CD4-positive, alpha-beta T cell treated with Interleukin-15 for 4 hours (primary cell): ENCODE results near the gene MBTPS1.

ENCODE experiments used
- DNase-seq: peaks from one replicate; pipeline ENCODE4 v3.0.0-alpha.2; 2020; ENCODE audit warnings: low spot score

MBTPS1 gene

DNA sequence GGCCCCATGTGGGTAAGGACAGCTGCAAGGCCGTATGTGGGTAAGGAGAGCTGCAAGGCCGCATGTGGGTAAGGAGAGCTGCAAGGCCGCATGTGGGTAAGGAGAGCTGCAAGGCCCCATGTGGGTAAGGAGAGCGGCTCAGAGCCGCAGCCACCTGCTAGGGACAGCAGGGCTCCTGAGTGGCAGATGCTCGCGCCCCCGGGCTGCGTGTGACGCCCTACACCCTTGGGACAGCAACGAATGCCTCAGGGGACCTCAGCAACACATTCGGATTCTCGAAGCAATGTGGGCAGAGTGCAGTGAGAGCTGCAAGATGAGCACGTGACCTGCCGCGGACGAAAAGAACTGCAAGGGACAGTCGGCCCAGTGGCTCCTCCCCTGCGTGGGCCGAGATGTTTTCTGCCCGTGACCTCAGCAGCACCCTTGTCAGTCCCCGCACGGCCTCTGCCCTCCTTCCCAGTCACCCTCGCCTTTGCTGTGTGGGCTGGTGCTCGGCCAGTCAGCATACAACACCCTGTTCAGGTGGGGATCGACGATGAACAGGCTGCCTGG is 64.6 kb downstream of the MBTPS1 start:
- no peak for DNase-seq

DNA sequence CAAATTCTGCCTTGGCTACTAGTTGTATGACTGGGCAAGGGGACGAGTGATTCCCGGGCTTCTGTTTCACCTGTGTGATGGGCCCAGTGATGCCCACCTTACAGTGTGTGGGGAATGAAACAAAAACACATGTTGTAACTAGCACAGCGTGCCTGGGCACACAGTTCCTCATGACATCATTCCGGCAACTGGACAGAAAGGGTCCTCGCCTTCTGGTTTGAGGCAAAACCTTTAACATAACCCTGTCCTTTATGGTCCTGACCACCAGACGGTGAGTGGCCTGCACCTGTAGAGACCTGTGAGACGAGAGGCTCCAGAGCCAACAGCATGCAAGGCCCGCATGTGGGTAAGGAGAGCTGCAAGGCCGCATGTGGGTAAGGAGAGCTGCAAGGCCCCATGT is 66.4 kb downstream of the MBTPS1 start:
- DNase-seq: no peak

DNA sequence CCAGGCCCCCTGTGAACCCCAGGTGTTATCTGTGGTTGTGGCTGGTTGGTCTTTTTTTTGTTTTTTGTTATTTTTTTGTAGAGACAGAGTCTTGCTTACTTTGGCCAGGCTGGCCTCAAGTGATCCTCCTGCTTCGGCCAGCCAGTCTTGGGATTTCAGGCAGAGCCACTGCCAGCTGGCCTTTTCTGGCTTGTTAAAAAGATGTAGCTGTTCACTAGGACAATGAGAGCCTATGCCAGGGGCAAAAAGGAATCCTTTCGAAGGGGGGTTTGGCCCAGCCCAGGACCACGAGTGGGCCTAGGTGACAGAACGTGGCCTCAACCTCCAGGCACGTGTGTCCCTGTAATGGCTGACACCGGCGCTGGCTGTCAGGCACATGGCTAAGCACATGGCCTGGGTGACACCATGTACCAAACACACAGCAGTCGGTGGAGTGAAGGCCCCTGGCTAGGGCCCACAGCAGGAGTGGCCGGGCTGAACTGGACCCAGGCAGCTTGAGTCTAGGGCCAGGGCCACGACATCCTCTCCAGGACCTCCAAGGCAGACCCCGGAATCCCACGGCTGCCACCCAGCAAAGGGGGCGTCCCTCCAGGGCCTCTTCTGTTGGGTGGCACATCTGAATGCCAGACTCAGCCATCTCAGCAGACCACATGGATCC is 67.2 kb downstream of the MBTPS1 start:
- no peak for DNase-seq

DNA sequence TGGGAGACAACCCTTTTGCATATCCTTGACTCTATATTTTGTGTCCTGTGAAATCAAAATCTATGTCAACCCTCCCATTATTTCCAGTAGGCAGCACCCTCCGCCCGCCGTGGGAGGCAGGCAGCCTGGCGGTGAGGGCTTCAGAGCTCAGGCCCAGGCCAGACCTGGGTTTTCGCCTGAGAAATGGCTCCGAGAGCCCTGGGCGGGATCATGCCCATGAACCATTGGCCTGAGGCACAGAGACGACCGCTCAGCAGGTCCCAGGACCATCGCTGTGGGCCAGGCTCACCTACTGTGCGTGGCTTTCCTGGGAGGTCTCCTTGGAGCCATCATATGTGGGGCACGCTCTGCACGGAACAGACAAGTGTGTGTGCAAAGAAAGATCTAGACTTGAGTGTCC is 67.9 kb downstream of the MBTPS1 start:
- DNase-seq: no peak

DNA sequence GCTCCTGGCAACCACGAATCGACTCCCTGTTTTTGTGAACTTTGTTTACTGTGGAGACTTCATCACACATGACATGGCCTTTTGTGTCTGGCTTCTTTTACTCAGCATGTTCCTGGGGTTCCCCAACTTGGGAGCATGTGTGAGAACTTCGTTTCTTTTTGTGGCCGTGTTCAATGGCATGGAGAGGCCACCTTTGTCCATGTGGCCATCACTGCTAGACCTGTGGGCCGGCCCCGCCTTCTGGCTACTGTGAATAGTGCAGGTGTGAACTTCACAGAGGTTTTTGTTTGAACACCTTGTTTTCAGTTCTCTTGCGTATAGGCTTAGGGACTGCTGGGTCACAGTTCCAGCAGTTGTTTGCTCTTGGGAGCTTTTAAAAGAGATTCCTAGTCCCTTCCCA is 68.5 kb downstream of the MBTPS1 start:
- DNase-seq: no peak

DNA sequence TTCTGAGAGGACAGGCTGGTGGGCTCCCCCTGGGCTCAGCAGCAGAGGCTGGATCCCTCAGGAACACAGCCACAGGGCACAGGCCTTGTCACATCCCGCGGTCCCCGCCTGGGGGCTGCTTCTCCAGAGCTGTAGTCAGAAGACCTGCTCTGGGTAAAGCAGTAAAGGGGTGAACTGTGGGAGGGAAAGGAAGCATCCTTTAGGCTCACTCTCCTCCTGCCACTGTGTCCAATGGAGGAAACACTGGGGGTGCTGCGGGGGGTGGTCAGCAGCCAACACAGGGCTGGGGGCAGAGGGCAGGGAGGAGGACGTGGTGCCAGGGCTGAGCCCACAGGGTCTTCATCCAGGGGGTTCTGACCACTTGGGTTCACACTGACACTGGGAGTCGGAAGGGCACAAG is 69.1 kb downstream of the MBTPS1 start:
- DNase-seq: no peak

DNA sequence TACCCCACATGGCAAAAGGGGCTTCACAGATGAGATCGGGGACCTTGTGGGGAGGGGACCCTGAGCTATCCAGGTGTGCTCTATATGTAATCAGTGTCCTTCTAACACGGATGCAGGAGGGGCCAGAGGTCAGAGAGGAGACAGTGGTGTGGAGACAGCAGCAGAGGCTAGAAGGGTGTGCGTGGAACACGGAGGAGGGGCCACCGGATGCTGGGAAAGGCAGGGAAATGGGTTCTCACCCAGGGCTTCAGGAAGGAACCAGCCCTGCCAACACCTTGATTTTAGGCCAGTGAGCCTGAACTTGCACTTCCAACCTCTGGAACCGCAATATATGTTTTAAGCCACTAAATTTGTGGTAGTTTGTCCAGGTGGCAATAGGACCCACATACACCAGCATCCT is 69.5 kb downstream of the MBTPS1 start:
- DNase-seq: no peak

DNA sequence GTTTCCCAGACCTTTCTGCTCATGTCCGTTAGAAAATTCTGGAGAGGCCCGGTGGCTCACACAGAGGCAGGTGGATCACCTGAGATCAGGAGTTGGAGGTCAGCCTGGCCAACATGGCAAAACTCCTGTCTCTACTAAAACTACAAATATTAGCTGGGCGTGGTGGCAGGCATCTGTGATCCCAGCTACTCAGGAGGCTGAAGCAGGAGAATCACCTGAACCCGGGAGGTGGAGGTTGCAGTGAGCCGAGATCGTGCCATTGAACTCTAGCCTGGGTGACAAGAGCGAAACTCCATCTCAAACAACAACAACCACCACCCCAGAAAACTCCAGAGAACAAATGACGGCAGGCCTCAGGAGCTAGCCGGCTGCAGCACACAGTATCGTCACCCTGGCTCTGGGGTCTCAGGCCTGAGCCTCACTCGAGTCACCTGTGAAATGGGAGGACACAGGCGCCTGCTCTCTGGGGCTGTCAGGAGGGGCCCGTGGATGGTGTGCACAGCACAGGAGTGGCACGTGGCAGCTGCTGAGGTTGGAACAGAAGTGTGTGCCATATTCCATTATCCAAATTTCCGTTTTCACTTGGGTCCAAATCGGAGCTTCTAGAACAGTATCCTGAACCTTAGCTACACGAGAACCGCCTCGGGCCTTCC is 70.8 kb downstream of the MBTPS1 start:
- no peak for DNase-seq

DNA sequence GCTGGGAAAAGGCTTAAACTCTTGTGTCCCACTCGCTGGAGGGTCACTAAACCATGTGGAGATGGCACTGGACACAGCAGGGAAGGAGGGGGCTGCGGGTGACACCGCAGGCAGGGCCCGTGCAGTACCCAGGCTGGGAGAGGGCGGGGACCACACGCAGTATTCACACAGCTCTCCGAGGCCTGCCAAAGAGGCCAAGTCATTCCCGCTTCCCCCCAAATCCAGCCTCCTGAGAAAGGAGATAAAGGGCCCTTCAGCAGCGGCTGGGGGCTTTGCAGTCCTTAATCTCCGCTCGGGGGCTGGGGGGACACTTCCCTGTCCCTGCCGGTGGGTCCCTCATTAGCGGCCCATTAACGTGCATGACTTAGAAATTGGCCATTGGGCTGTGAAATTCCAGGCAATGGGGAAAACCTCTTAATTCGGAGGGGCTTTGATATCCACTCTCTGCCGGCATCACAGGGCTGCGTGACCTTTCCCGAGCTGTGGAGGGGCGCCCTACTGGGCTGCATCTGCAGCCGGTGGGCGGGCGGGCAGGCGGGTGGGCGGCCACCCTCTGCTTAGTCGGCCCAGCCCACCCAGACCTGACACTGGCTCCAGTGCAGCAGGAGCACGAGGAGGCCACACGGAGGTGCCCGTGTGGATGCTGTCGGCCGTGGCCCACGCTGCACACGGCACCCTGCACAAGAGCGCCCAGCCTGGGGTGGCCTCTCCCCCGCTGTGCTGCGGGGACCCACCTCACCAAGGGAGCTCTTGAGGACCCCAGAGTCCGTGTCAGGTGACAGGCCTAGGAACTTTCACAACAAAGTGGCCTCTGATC is 71.5 kb downstream of the MBTPS1 start:
- DNase-seq: no peak

DNA sequence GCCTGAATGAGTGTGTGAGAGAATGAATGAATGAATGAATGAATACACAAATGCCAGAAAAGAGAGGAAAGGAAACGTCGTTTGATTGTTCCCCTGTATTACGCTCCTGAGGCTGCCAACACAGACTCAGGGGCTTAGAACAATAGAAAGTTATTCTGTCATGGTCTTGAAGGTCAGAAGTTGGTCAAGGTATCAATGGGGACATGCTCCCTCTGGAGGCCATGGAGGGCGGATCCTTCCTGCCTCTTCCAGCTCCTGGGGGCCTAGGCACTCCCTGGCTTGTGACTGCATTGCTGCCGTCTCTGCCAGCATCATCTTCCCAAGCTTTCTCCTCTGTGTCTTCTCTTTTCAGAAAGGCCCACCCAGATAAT is 72.6 kb downstream of the MBTPS1 start:
- no peak for DNase-seq

DNA sequence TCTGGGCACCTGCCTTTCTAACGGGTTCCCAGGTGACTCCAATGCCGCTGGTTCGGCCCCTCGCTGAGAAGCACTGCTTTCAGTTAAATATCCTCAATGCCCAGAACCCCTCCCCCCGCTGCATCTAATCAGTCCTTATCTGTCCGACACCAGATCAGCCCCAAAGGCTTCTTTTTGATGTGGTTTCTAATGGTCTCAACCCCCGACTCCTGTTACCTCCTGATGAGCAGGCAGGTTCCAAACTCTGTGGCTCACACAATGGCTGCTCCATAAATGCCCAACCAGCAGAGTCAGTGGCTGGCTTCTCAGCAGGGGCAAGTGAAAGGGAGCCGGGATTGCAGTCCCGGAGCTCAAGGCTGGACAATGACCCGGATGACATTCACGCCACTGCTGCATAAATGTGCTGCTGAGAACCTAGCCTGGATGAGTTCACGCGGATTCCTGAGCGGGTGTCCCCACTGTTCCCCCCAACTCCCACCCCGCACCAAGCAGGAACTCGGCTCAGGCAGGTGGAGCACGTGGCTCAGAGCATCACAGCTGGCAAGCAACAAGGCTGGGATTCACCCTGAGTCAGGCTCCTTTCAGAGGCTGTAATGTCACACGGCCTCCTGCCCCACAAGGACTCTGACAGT is 73.1 kb downstream of the MBTPS1 start:
- DNase-seq: no peak

DNA sequence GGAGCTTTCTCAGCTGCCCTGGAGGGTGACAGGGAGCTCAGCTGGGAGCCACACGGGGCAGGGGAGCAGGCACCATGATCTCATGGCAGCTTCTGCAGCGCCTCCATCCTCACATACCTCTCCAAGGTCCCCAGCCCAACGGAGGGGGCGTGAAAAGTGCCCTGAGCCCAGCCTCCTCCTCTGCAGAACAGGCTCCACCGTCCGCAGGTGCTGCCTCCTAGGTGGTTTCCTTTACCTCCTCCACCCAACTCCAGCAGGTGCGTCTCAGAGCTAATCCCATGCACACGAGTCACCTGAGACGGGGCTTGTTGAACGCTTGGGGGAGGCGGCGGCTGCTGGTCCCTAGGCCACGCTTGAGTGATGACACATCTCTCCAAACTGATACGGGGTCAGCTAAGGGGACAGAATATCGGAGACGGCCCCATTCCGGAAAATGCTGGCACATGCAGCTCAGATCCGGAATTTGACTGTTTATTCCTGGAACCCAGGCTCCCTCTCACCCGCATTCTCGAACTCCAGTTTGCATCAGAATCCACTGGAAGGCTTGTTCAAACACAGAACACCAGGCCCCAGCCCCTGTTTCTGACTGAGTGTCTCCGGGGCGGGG is 73.8 kb downstream of the MBTPS1 start:
- DNase-seq: no peak

DNA sequence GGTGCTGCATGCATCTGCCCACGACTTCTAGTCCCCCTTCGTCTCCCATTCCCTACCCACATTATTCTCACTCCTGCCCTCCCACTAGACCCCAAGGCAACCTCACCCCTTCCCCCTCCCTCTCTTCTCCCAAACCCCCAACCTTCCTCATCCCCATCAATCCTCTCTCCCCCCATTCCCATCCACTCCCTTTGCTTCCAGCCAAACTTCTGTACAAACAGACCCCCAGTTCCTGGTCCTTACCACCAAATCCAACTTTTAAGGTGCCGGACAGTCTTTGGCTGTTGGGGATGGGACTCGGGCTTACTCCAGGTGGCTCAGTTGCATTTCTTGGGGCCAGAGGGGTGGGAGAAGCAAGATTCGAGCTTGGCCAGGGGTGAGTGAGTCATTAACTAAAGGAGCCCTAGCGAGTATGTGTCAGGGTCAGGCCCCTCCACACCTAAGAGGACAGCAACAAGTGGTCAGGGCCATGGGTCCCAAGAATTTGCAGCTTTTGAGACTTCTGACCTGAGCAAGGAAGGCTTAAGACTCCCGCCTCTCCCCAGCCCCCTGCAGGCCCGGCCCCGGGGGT is 74.3 kb downstream of the MBTPS1 start, which contains the start of gene SLC38A8:
SLC38A8 (minus strand) TSS at position 488 of the 571 bp plus-strand sequence. CDS start 638 bp downstream, outside the sequence.
- DNase-seq: no peak

DNA sequence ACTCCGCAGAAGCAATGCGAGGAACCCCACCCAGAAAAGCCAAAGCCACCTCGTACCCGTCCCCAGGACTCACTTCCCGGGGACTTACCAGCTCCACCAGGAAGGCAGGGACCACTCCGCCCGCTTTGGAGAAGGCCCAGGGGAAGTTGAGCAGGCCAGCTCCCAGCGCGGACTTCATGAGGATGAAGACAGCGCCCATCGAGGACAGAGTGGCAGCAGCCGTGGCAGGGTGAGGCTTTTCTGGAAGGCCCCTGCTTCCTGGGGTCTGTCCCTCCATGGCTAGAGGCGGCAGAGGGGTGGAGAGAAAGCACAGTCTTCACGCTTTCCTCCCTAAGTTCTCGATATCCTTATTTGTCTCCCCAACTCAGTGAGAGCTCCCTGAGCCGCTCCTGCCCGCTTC is 74.9 kb downstream of the MBTPS1 start:
- no peak for DNase-seq

DNA sequence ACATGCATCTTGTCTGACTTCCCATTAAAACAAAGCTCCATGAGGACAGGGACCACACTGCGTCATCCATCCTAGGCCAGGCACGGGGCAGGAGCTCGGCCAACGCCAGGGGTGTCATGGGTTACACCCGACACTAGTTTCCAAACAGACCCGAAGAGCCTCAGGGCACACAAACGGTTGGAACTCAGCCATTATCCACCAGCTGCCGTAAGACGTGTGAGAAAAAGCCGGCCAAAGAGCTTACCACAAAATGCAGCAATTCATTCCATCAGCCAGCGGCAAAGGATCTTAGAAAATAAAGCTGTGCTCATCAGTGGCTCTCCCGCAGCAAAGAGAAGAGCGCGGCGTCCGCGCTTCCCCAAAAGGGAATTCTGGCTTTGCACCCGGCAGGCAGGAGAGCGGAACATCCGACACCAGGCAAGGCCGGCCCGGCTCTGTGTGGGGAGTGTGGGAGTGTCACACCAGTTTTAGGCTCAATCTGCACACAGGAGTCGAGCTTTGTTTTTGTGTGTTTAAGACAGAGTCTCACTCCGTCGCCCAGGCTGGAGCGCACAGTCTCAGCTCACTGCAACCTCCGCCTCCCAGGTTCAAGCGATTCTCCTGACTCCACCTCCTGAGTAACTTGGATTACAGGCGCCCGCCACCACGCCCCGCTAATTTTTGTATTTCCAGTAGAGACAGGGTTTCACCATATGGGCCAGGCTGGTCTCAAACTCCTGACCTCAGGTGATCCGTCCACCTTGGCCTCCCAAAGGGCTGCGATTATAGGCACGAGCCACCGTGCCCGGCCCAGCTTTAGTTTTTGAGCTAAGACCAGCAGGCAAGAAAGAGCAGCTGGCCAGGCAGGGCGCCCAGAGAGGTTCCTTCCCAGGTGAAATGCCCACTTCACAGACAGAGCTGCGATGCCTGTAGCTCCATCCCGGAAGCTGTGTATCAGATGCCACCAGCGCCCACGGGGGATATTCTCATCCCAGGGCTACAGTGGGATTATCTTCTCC is 75.6 kb downstream of the MBTPS1 start:
- no peak for DNase-seq

DNA sequence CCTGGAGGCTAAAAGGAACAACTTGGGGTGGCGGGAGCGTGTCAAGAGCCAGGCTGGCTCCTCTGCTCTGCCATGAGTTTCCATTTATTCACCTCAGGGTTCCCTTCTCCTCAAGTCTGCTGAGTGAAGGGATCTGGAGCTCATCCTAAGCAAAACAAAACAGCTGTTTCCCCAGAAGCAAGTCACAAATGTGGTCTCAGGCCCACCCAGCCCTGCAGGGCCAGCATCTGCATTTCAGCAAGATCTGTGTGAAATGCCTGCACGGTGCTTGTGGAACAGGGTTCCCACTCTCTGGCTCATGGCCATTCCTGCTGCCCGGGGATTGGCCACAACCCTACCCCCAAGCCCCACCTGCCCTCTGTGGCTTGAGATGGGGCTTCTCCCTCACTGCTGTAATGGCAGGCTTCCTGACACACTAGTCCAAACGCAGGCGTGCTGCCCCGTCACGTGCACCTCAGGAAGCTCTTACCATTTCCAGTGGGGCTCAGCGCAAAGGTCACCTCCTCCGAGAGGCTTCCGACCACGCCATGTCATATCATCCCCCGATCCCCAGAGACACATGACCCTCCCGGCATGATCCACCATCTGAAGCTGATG is 76.4 kb downstream of the MBTPS1 start:
- no peak for DNase-seq

DNA sequence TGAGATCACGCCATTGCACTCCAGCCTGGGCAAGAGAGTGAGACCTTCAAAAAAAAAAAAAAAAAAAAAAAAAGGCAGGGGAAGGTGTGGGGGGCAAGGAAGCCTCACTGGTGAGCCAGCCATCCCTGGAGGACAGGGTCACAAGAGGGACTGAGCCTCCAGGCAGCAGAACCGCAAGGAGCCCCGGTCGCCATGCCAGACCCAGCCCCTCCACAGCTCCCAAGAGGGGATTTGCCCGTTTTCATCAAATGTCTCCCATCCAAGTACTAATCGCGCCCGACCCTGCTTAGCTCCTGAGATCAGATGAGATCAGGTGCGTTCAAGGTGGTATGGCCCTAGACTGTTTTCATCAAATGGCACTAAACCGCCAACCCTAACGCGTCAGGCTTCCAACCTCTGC is 77.0 kb downstream of the MBTPS1 start:
- DNase-seq: no peak

DNA sequence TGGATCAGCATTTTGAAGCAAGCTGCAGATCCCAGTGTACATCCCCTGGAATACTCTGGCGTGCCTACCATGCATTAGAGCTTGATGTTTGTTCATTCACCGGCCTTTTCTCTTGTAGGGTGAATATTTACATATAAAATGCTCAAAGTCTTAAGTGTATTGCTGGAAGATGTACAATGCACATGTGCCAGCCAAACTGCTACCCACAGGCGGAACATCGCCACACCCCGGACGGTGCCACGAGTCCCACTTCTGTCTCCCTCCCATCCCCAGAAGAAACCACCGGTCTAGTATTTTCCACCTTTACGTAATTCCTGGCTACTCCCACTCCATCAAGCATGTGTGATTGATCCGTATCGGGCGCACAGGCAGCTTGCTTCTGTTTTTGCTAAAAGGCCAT is 78.3 kb downstream of the MBTPS1 start:
- no peak for DNase-seq

DNA sequence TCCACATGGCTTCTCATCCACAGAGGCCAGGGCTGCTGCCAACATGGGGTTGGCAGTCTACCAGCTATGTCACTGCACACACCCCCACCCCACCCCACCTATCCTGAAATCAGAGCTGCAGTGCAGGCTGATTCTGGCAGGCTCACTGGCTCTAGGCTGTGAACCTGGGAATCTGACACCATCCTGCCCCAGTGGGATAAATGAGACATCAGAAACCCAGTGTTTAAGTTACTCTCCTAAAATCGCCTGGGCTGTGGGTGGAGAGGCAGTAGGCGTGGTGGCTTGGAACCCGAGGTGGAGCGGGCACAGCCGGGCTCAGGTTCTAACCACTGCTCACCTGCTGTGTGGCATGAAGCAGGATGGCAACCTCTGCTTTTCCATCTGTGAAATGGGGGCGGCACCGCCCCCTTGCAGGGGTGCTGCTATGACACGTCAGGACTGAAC is 79.7 kb downstream of the MBTPS1 start:
- no peak for DNase-seq

DNA sequence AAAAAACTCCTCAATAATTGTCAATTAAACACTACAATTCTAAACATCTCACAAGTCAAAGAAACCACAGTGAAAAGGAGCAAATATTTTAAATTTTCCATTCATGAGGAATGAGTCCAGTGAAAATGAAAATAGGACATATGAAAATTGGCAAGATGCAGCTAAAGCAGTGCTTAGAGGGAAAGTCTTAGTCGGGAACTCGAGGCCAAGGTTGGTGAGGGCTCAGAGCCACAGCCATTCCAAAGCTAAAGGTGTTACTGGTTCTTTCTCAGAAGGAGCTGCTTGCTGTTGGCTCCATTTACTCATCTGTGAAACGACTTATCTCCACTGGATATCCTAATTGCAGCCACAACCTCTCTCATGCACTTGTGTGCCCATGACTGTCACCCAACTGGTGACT is 80.6 kb downstream of the MBTPS1 start:
- no peak for DNase-seq
